Neuronal stem cell (in vitro differentiated cells): Measurements from ENCODE around the gene NDUFS5.

Source experiments
- DNase-seq: peaks from one replicate; pipeline ENCODE4 v3.0.0-alpha.2; 2013; ENCODE audit warnings: low spot score
- H2AFZ ChIP-seq: one replicate; pipeline ENCODE4 v1.6.1; 2013; ENCODE audit warnings: mild to moderate bottlenecking, low read length, inconsistent platforms
- H2AK5ac ChIP-seq: 2 replicates; pipeline ENCODE4 v1.6.1; 2013; ENCODE audit warnings: low read depth, mild to moderate bottlenecking, inconsistent platforms, low read length, moderate library complexity, mixed read lengths
- H2BK120ac ChIP-seq: 2 replicates; pipeline ENCODE4 v1.6.1; 2013; ENCODE audit warnings: low read depth, mild to moderate bottlenecking, inconsistent platforms, low read length, moderate library complexity, mixed read lengths
- H2BK12ac ChIP-seq: one replicate; pipeline ENCODE4 v1.6.1; 2013; ENCODE audit warnings: low read length, inconsistent platforms
- H2BK15ac ChIP-seq: 2 replicates; pipeline ENCODE4 v1.6.1; 2013; ENCODE audit warnings: mild to moderate bottlenecking, low read length, inconsistent platforms, mixed read lengths
- H2BK5ac ChIP-seq: one replicate; pipeline ENCODE4 v1.6.1; 2013; ENCODE audit warnings: inconsistent platforms, mild to moderate bottlenecking, low read length, moderate library complexity
- H3K14ac ChIP-seq: one replicate; pipeline ENCODE4 v1.6.1; 2013; ENCODE audit warnings: low read length, inconsistent platforms
- H3K18ac ChIP-seq: 2 replicates; pipeline ENCODE4 v1.6.1; 2013; ENCODE audit warnings: low read length, inconsistent platforms
- H3K23ac ChIP-seq: 2 replicates; pipeline ENCODE4 v1.6.1; 2013; ENCODE audit warnings: low read depth, mild to moderate bottlenecking, mixed read lengths, low read length, inconsistent platforms; ENCODE audit not compliant: poor library complexity
- H3K27ac ChIP-seq: replicated peaks from 3 replicates; pipeline ENCODE4 v1.5.1; 2013; ENCODE audit warnings: low read length, inconsistent platforms
- H3K27me3 ChIP-seq, 3 experiments: 2 replicates each; pipeline ENCODE4 v1.6.1; 2013; ENCODE audit warnings: low read length in 3 of 3, mild to moderate bottlenecking in 2 of 3, inconsistent platforms in 1 of 3, low read depth in 1 of 3, mixed read lengths in 1 of 3, moderate library complexity in 1 of 3; ENCODE audit not compliant: control insufficient read depth in 3 of 3, insufficient read depth in 3 of 3
- H3K36me3 ChIP-seq, 2 donors: replicated peaks in 1 of 2; 2 replicates each; pipeline ENCODE4 v1.6.1; 2013; ENCODE audit warnings: low read length in 2 of 2; ENCODE audit not compliant: control insufficient read depth in 2 of 2, insufficient read depth in 2 of 2
- H3K4ac ChIP-seq: 2 replicates; pipeline ENCODE4 v1.6.1; 2013; ENCODE audit warnings: inconsistent platforms, mild to moderate bottlenecking, low read length, moderate library complexity
- H3K4me1 ChIP-seq, 2 donors: 1 replicate in 1 of 2; 2 replicates in 1 of 2; pipeline ENCODE4 v1.6.1; 2013; ENCODE audit warnings: low read length in 2 of 2, low read depth in 1 of 2; ENCODE audit not compliant: control insufficient read depth in 2 of 2, insufficient read depth in 1 of 2
- H3K4me2 ChIP-seq: one replicate; pipeline ENCODE4 v1.6.1; 2013; ENCODE audit warnings: mild to moderate bottlenecking, low read length, inconsistent platforms; ENCODE audit not compliant: insufficient read depth, poor library complexity, severe bottlenecking
- H3K4me3 ChIP-seq, 2 donors: 2 replicates each; pipeline ENCODE4 v1.5.1; 2013; ENCODE audit warnings: low read length in 2 of 2, mild to moderate bottlenecking in 2 of 2, inconsistent platforms in 1 of 2, moderate library complexity in 1 of 2
- H3K79me1 ChIP-seq: one replicate; pipeline ENCODE4 v1.6.1; 2013; ENCODE audit warnings: low read depth, mild to moderate bottlenecking, inconsistent platforms, low read length, moderate library complexity
- H3K9ac ChIP-seq: one replicate; pipeline ENCODE4 v1.6.1; 2013; ENCODE audit warnings: mild to moderate bottlenecking, low read depth, low read length, inconsistent platforms; ENCODE audit not compliant: poor library complexity
- H3K9me3 ChIP-seq, 2 donors: replicated peaks in 1 of 2; 2 replicates each; pipeline versions ENCODE3 to v1.6.1; 2013; ENCODE audit warnings: low read length in 2 of 2, mild to moderate bottlenecking in 2 of 2, inconsistent platforms in 1 of 2, low read depth in 1 of 2, mixed read lengths in 1 of 2, moderate library complexity in 1 of 2; ENCODE audit not compliant: control insufficient read depth in 2 of 2, insufficient read depth in 1 of 2
- H4K8ac ChIP-seq: one replicate; pipeline ENCODE4 v1.6.1; 2013; ENCODE audit warnings: low read depth, mild to moderate bottlenecking, inconsistent platforms, low read length, moderate library complexity
- H4K91ac ChIP-seq: one replicate; pipeline ENCODE4 v1.6.1; 2013; ENCODE audit warnings: low read length, low read depth, mild to moderate bottlenecking, inconsistent platforms; ENCODE audit not compliant: poor library complexity
- WGBS, 2 donors: extraction: QIAGEN DNeasy Blood & Tissue Kit; methylation state at CpG; one replicate each; pipeline ENCODE4 v1.1.7; 2013; ENCODE audit warnings: missing lambda C conversion rate in 2 of 2, mixed read lengths in 1 of 2; ENCODE audit not compliant: insufficient read length in 2 of 2, insufficient replicate concordance in 1 of 2; ENCODE audit errors: extremely low coverage in 2 of 2; 5-methylcytosine and 5-hydroxymethylcytosine counted together

Gene NDUFS5

GRCh38 chr1:39043513-39043912 is 17.4 kb downstream of the NDUFS5 start:
- no peak for DNase-seq
- WGBS, 2 donors = no CpG with 5 or more reads among the region's 3 CpGs
- Histone ChIP-seq H3K14ac (no peak overlapping the region), H3K4ac (no peak overlapping the region), H3K4me1 (peaks cover 0 to 8% of the 10 kb centered on the region in 2 donors), H3K27ac (no peak overlapping the region), H3K36me3 (peaks cover 4 to 31% of the 10 kb centered on the region in 2 donors), H3K79me1 (no peaks in the 10 kb centered on the region), H3K18ac (no peak overlapping the region), H2AK5ac (no peak overlapping the region), H3K4me3 (no peak overlapping the region), H2AFZ (no peak overlapping the region), H3K4me2 (no peak overlapping the region), H2BK15ac (no peak overlapping the region), H4K91ac (no peak overlapping the region), H2BK12ac (no peak overlapping the region), H2BK5ac (no peak overlapping the region), H3K9me3 (peaks cover 0 to 2% of the 10 kb centered on the region in 2 donors), H4K8ac (no peak overlapping the region), H2BK120ac (no peak overlapping the region), H3K9ac (no peak overlapping the region), H3K27me3 (no peaks in the 10 kb centered on the region), H3K23ac (no peak overlapping the region)

GRCh38 chr1:39044762-39045161 is 18.6 kb downstream of the NDUFS5 start:
- peaks cover 4 to 27% of the 10 kb centered on the region in 2 donors for H3K36me3 ChIP-seq
- no CpG with 5 or more reads among the region's 1 CpG for WGBS, 2 donors
- no peak overlapping the region for H2BK12ac ChIP-seq

GRCh38 chr1:39045231-39045630 is 19.1 kb downstream of the NDUFS5 start:
- Histone ChIP-seq H3K79me1 (peaks cover 2% of the 10 kb centered on the region), H2AFZ (no peak overlapping the region), H2BK120ac (no peak overlapping the region), H2AK5ac (no peak overlapping the region), H3K4me3 (peak overlapping the region in 1 of 2 donors; percentile 67), H3K9me3 (peaks cover 0 to 2% of the 10 kb centered on the region in 2 donors), H3K18ac (no peak overlapping the region), H3K4ac (no peak overlapping the region), H3K27me3 (no peaks in the 10 kb centered on the region), H3K14ac (no peak overlapping the region), H3K27ac (no peak overlapping the region), H3K9ac (no peak overlapping the region), H3K36me3 (peaks cover 4 to 27% of the 10 kb centered on the region in 2 donors), H2BK12ac (no peak overlapping the region), H3K4me1 (peaks cover 0 to 8% of the 10 kb centered on the region in 2 donors), H3K23ac (no peak overlapping the region), H4K91ac (no peak overlapping the region), H3K4me2 (no peak overlapping the region), H2BK15ac (no peak overlapping the region), H2BK5ac (no peak overlapping the region), H4K8ac (no peak overlapping the region)
- DNase-seq = no peak
- WGBS, 2 donors = no CpG with 5 or more reads among the region's 8 CpGs

More at GRCh38 chr1:39044762-39045161, 18.6 kb downstream of the NDUFS5 start:
- Histone ChIP-seq H3K4me3 (no peak overlapping the region), H3K79me1 (peaks cover 1% of the 10 kb centered on the region), H3K23ac (no peak overlapping the region), H2BK120ac (no peak overlapping the region), H2AK5ac (no peak overlapping the region), H3K9me3 (peaks cover 0 to 2% of the 10 kb centered on the region in 2 donors), H3K9ac (no peak overlapping the region), H2BK15ac (no peak overlapping the region), H4K8ac (no peak overlapping the region), H3K14ac (no peak overlapping the region), H3K4ac (no peak overlapping the region), H3K4me1 (peaks cover 0 to 8% of the 10 kb centered on the region in 2 donors), H3K27me3 (no peaks in the 10 kb centered on the region), H2AFZ (no peak overlapping the region), H3K4me2 (no peak overlapping the region), H3K27ac (no peak overlapping the region), H2BK5ac (no peak overlapping the region), H3K18ac (no peak overlapping the region), H4K91ac (no peak overlapping the region)
- DNase-seq = no peak

- H3K4me2 ChIP-seq = no peak overlapping the region
- no peak overlapping the region for H3K4me3 ChIP-seq
- peaks cover 0 to 8% of the 10 kb centered on the region in 2 donors for H3K4me1 ChIP-seq
- H3K18ac ChIP-seq = peak overlapping the region; percentile 13
- peaks cover 4 to 19% of the 10 kb centered on the region in 2 donors for H3K36me3 ChIP-seq
- H2BK15ac ChIP-seq = no peak overlapping the region
- H3K27me3 ChIP-seq = no peaks in the 10 kb centered on the region
- no peak overlapping the region for H3K23ac ChIP-seq
- H3K9me3 ChIP-seq = peaks cover 0 to 2% of the 10 kb centered on the region in 2 donors
- H2AK5ac ChIP-seq = no peak overlapping the region
- no peak overlapping the region for H4K8ac ChIP-seq
- no peak overlapping the region for H3K14ac ChIP-seq
- WGBS, 2 donors = no CpG with 5 or more reads among the region's 6 CpGs
- no peak overlapping the region for H2AFZ ChIP-seq
- H2BK12ac ChIP-seq = no peak overlapping the region
- peaks cover 2% of the 10 kb centered on the region for H3K79me1 ChIP-seq
- H2BK5ac ChIP-seq = no peak overlapping the region
- H3K27ac ChIP-seq = peak overlapping the region; percentile 65
- DNase-seq = no peak
- H3K9ac ChIP-seq = peak overlapping the region; percentile 2
- H2BK120ac ChIP-seq = no peak overlapping the region
- H3K4ac ChIP-seq = peak overlapping the region; percentile 54
- H4K91ac ChIP-seq = no peak overlapping the region
Measured at GRCh38 chr1:39046613-39047210, 20.6 kb downstream of the NDUFS5 start.
